ENCODE results near the gene KNCN. TPM values are rescaled to one million over a fixed set of nuclear protein-coding genes. Genes with fewer than 3 reads are reported as not detected.

Gene KNCN
- total RNA-seq, result not detected in 2 replicates

GRCh38 chr1:46551597-46552095 is at the start of gene KNCN:
Gene KNCN (minus strand): TSS chr1:46551647. CDS start chr1:46551215, 432 bp downstream.

Other genes with a start within 250 kb of the KNCN start
- 91.5 and 116 TPM in 2 replicates for gene LRRC41, start 248.0 kb downstream of the KNCN start, total RNA-seq
- gene UQCRH, start 247.9 kb downstream of the KNCN start, total RNA-seq, result 226 and 710 TPM in 2 replicates
- gene NSUN4, start 210.8 kb downstream of the KNCN start, total RNA-seq, result 10.7 and 13.5 TPM in 2 replicates
- gene FAAH, start 157.3 kb downstream of the KNCN start, total RNA-seq, result 0.30 and 1.6 TPM in 2 replicates
- gene DMBX1, start 61.8 kb downstream of the KNCN start, total RNA-seq, result not detected in 2 replicates
- gene MKNK1, start 52.6 kb upstream of the KNCN start, total RNA-seq, result 19.9 and 21.6 TPM in 2 replicates
- 11.3 and 13.7 TPM in 2 replicates for gene MOB3C, start 65.2 kb upstream of the KNCN start, total RNA-seq
- gene ATPAF1, start 116.7 kb upstream of the KNCN start, total RNA-seq, result 44.8 and 51.4 TPM in 2 replicates
- not detected in 2 replicates for gene TEX38, start 120.2 kb upstream of the KNCN start, total RNA-seq
- gene EFCAB14, start 167.5 kb upstream of the KNCN start, total RNA-seq, result 33.3 and 62.9 TPM in 2 replicates
- not detected in 2 replicates for gene CYP4B1, start 247.4 kb upstream of the KNCN start, total RNA-seq

All from smooth muscle cell of the umbilical artery (primary cell).